Sigmoid colon (tissue), 7 donors: ENCODE results near the gene CEP295NL. TPM values are rescaled to one million over a fixed set of nuclear protein-coding genes. Genes with fewer than 3 reads are reported as not detected.
"Not testable (repeated sequence)": the region's sequence is repeated elsewhere in the genome, so short reads cannot be mapped to it uniquely, and the experiment has no call there.

Experiments
- DNase-seq: peaks from one replicate; pipeline ENCODE4 v3.0.0-alpha.2; 2019
- H3K27ac ChIP-seq, 4 donors: fragments of 200-600 bp; sonication (generic); one replicate each; pipeline ENCODE4 v1.5.1; 2016 to 2019; ENCODE audit warnings: mild to moderate bottlenecking in 1 of 4
- H3K27me3 ChIP-seq, 3 donors: fragments of 200-600 bp; sonication (generic); one replicate each; pipeline ENCODE4 v1.5.1; 2019; ENCODE audit warnings: mild to moderate bottlenecking in 1 of 3
- H3K36me3 ChIP-seq, 4 donors: fragments of 200-600 bp; sonication (generic); one replicate each; pipeline ENCODE4 v1.5.1; 2016 to 2019
- H3K4me1 ChIP-seq, 4 donors: fragments of 200-600 bp; sonication (generic); one replicate each; pipeline ENCODE4 v1.5.1; 2017 to 2019
- H3K4me3 ChIP-seq, 4 donors: fragments of 200-600 bp; sonication (generic); one replicate each; pipeline ENCODE4 v1.5.1; 2017 to 2019; ENCODE audit warnings: mild to moderate bottlenecking in 2 of 4, moderate library complexity in 1 of 4
- H3K9me3 ChIP-seq, 4 donors: fragments of 200-600 bp in 3 of 4; sonication (generic) in 3 of 4; one replicate each; pipeline versions ENCODE4 v1.5.1 to v1.6.1; 2013 to 2019
- EP300 ChIP-seq, 4 donors: sonication (generic); formaldehyde crosslinking; IDR thresholded peaks; one replicate each; pipeline ENCODE4 v1.6.1; 2017; ENCODE audit warnings: antibody characterized with exemption in 4 of 4
- POLR2A ChIP-seq, 2 donors: fragments of 450-650 bp; IDR thresholded peaks; one replicate each; pipeline ENCODE4 v1.6.1; 2016; ENCODE audit warnings: antibody characterized with exemption in 2 of 2, mild to moderate bottlenecking in 2 of 2, moderate library complexity in 2 of 2
- POLR2AphosphoS5 ChIP-seq, 4 donors: sonication (generic); formaldehyde crosslinking; IDR thresholded peaks; one replicate each; pipeline ENCODE4 v1.6.1; 2017; ENCODE audit warnings: antibody characterized with exemption in 4 of 4
- WGBS, 2 donors: extraction: QIAGEN DNeasy Blood & Tissue Kit; methylation state at CpG; one replicate each; pipeline ENCODE4 v1.1.7; 2013; 5-methylcytosine and 5-hydroxymethylcytosine counted together
- intact Hi-C: fragments of 100-400 bp; cut with DNase I; formaldehyde crosslinking; loops from one replicate; pipeline ENCODE4 v1.15.1; 2023
- polyA plus RNA-seq, 3 donors: library from polyadenylated mRNA; stranded (reverse); fragments of 200-250 nt; gene quantifications; one replicate each; pipeline ENCODE4 v1.2.3, GENCODE V29; 2013
- total RNA-seq, 4 donors: library from RNA; depleted of rRNA; stranded (reverse); fragments of >200 nt; gene quantifications; one replicate each; pipeline ENCODE4 v1.1.0, GENCODE V29; 2016
- TF ChIP-seq, protein P1 (sequence below), 4 experiments: fragments of 450-650 bp in 3 of 4; fragments of 200-600 bp in 1 of 4; IDR thresholded peaks; one replicate each; pipeline ENCODE4 v1.5.1; 2016 to 2019; ENCODE audit warnings: antibody characterized with exemption in 4 of 4, mild to moderate bottlenecking in 3 of 4, moderate library complexity in 2 of 4
- donor health status: healthy with polysubstance abuse.
- donor health status: Bipolar disorder and iron deficiency.
- donor health status: healthy.

CEP295NL gene
- total and polyA plus RNA-seq, 7 donors: 0.89 to 13.8 (median 1.8) TPM; not detected in 2

DNA sequence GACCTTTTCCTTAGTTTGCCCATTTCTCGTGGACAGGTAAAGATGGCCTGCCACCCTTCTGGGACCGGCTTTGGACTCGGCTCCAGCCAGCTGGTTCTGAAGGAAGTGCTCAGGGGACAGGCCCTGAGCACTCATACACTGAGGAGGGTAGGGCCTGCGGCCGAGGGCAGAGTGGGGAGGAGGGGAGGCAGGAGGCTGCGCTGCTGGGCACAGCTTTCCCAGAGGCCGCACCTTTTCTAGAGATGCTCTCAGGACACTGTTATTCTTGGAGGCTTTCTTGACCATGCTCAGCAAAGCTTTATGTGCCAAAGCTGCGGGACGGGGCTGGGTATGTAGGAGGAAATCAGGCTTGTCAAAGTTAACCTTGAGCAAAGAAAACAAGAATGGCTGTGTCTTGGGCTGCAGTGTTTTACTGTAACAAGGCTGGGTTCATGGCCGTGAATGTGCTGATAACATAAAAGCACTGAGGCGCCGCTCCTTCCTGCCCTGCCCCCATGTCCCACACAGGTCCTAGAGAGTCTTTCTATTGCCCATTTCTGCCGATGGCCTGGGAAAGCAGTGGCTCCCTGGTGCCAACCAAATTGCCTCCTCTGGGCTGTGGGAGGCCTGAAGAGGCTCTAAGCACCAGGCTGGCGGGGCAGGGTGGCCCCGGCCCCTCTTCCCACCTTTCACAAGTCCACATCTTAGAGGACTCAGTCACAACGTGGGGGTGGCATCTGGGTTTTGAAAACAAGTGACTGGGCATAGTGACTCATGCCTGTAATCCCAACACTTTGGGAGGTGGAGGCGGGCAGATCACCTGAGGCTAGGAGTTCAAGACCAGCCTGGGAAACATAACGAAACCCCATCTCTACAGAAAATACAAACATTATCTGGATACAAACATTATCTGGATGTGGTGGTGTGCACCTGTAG is 44.5 kb upstream of the CEP295NL start:
- H3K4me1 ChIP-seq: peaks cover 0 to 10% (median 7%) of the 10 kb centered on the region in 4 donors
- no peaks in the 10 kb centered on the region for H3K36me3 ChIP-seq
- H3K27ac ChIP-seq: no peak overlapping the region
- DNase-seq: no peak
- 32 to 68% methylated on average over 18 of the region's 18 CpGs for WGBS, 2 donors
- TF ChIP-seq EP300 (IDR thresholded peaks at IDR 0.05) (no peak), POLR2AphosphoS5 (IDR thresholded peaks at IDR 0.05) (no peak), POLR2A (IDR thresholded peaks at IDR 0.05) (no peak)
- TF ChIP-seq, protein P1, sequence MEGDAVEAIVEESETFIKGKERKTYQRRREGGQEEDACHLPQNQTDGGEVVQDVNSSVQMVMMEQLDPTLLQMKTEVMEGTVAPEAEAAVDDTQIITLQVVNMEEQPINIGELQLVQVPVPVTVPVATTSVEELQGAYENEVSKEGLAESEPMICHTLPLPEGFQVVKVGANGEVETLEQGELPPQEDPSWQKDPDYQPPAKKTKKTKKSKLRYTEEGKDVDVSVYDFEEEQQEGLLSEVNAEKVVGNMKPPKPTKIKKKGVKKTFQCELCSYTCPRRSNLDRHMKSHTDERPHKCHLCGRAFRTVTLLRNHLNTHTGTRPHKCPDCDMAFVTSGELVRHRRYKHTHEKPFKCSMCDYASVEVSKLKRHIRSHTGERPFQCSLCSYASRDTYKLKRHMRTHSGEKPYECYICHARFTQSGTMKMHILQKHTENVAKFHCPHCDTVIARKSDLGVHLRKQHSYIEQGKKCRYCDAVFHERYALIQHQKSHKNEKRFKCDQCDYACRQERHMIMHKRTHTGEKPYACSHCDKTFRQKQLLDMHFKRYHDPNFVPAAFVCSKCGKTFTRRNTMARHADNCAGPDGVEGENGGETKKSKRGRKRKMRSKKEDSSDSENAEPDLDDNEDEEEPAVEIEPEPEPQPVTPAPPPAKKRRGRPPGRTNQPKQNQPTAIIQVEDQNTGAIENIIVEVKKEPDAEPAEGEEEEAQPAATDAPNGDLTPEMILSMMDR (IDR thresholded peaks at IDR 0.05): no peak
- no peak overlapping the region for H3K4me3 ChIP-seq
- H3K9me3 ChIP-seq: peaks cover 0 to 9% (median 4%) of the 10 kb centered on the region in 4 donors
- intact Hi-C loops: no loop called here
- H3K27me3 ChIP-seq: no peaks in the 10 kb centered on the region

DNA sequence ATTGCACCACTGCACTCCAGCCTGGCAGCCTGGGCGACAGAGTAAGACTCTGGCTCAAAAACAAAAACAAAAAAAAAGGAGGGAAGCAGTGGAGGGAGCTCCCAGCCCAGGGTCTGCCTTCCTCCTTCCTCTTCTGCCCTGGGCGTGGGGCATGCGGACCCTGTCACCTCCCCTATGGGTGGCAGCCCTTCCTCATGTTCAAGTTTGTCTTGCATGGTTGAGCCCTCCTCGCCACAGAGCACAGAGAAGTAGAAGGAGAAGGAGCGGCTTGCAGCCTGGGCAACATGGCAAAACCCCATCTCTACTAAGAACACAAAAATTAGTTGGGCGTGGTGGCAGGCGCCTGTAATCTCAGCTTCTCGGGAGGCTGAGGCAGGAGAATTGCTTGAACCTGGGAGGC is 43.6 kb upstream of the CEP295NL start:
- Histone ChIP-seq H3K27me3 (no peaks in the 10 kb centered on the region), H3K27ac (no peak overlapping the region), H3K4me1 (peaks cover 0 to 1% (median 0%) of the 10 kb centered on the region in 4 donors), H3K36me3 (no peaks in the 10 kb centered on the region), H3K4me3 (no peak overlapping the region), H3K9me3 (peaks cover 0 to 9% (median 4%) of the 10 kb centered on the region in 4 donors)
- peak; percentile 50 for DNase-seq
- TF ChIP-seq POLR2AphosphoS5 (IDR thresholded peaks at IDR 0.05) (no peak), POLR2A (IDR thresholded peaks at IDR 0.05) (no peak), EP300 (IDR thresholded peaks at IDR 0.05) (no peak)
- TF ChIP-seq, protein P1 (IDR thresholded peaks at IDR 0.05): no peak
- 74 to 82% methylated on average over 8 of the region's 8 CpGs for WGBS, 2 donors
- intact Hi-C loops: no loop called here

DNA sequence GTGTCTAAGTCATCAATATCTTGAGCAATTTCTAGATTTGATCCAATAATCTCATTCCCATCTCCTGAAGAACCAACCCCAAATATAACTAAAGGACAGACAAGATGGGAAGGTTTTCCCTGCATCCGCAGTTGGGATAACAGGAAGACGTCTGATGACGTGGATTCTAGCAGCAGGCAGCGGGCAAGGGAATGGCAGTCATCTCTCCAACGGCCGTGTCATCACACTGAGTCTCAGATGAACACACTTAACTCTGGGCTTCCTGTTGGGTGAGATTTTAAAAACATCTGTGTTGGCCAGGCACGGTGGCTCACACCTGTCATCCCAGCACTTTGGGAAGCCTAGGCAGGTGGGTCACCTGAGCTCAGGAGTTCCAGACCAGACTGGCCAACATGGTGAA is 43.1 kb upstream of the CEP295NL start:
- Histone ChIP-seq H3K27ac (no peak overlapping the region), H3K4me3 (no peak overlapping the region), H3K27me3 (no peaks in the 10 kb centered on the region), H3K4me1 (no peaks in the 10 kb centered on the region), H3K9me3 (peaks cover 0 to 7% (median 4%) of the 10 kb centered on the region in 4 donors), H3K36me3 (no peaks in the 10 kb centered on the region)
- WGBS, 2 donors: 84 to 87% methylated on average over 7 of the region's 7 CpGs
- no peak for DNase-seq
- intact Hi-C loops: no loop called here
- TF ChIP-seq, protein P1 (IDR thresholded peaks at IDR 0.05): no peak
- no peak for TF ChIP-seq POLR2AphosphoS5 (IDR thresholded peaks at IDR 0.05)
- TF ChIP-seq POLR2A (IDR thresholded peaks at IDR 0.05): no peak
- TF ChIP-seq EP300 (IDR thresholded peaks at IDR 0.05): no peak

DNA sequence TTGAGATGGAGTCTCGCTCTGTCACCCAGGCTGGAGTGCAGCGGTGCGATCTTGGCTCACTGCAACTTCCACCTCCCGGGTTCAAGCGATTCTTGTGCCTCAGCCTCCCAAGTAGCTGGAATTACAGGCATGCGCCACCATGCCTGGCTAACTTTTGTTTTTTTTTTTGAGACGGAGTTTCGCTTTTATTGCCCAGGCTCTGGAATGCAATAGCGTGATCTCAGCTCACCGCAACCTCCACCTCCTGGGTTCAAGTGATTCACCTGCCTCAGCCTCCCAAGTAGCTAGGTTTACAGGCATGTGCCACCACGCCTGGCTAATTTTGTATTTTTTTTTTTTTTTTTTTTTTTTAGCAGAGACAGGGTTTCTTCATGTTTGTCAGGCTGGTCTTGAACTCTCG is 42.5 kb upstream of the CEP295NL start:
- H3K27me3 ChIP-seq, H3K4me3 ChIP-seq, intact Hi-C loops, H3K27ac ChIP-seq, DNase-seq, H3K36me3 ChIP-seq, H3K4me1 ChIP-seq, H3K9me3 ChIP-seq: not testable (repeated sequence)
- 90 to 91% methylated on average over 12 of the region's 12 CpGs for WGBS, 2 donors

DNA sequence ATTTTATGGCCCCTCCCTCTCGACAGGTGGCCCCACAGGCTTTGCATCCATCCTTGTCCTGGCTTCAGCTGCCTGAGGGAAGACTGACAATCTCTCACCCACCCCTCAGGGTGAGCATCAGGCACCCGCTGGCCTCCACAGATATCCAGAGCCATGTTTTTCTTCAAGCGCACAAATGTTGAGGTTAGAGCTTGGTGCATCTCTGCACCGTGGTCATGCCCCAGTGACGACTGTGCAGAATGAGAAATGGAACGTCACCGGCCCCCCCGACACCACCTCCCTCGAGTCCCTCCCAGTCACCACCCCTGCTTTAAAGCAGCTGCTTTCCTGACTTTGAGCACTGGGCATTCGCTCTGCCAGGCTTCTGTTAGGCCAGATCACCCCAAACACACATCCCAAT is 42.0 kb upstream of the CEP295NL start:
- peak; percentile 64 for DNase-seq
- no peaks in the 10 kb centered on the region for H3K9me3 ChIP-seq
- WGBS, 2 donors: 76 to 79% methylated on average over 10 of the region's 10 CpGs
- intact Hi-C loops: no loop called here
- H3K36me3 ChIP-seq: no peaks in the 10 kb centered on the region
- H3K27me3 ChIP-seq: no peaks in the 10 kb centered on the region
- TF ChIP-seq POLR2A (IDR thresholded peaks at IDR 0.05): no peak
- TF ChIP-seq EP300 (IDR thresholded peaks at IDR 0.05): no peak
- TF ChIP-seq, protein P1 (IDR thresholded peaks at IDR 0.05): no peak
- TF ChIP-seq POLR2AphosphoS5 (IDR thresholded peaks at IDR 0.05): no peak
- no peak overlapping the region for H3K27ac ChIP-seq
- H3K4me1 ChIP-seq: no peaks in the 10 kb centered on the region
- H3K4me3 ChIP-seq: no peak overlapping the region
